AG04450 (cell line): ENCODE measurements around the gene PRCP. TPM values are rescaled to one million over a fixed set of nuclear protein-coding genes. Genes with fewer than 3 reads are reported as not detected.

Source experiments
- CTCF ChIA-PET: fragments of 300-600, 350-600 bp; formaldehyde crosslinking; extraction: SDS; loops from one replicate; lab custom pipeline; 2022; ENCODE audit warnings: antibody characterized with exemption, inconsistent platforms; lab: Charles Lee
- POLR2A ChIA-PET: fragments of 350-600 bp; formaldehyde crosslinking; extraction: SDS; loops from one replicate; lab custom pipeline; 2021; ENCODE audit warnings: antibody characterized with exemption, inconsistent platforms; lab: Yijun Ruan, JAX
- DNase-seq: peaks from one replicate; pipeline ENCODE4 v3.0.0-alpha.2; 2011; ENCODE audit warnings: low read depth, low spot score
- H3K27ac ChIP-seq: one replicate; pipeline ENCODE4 v1.5.1; 2012; ENCODE audit warnings: low read depth, low read length, control low read depth
- H3K27me3 ChIP-seq: one replicate; pipeline ENCODE4 v1.6.0; 2012; ENCODE audit warnings: low read length; ENCODE audit not compliant: control insufficient read depth, insufficient read depth
- H3K4me3 ChIP-seq: 2 replicates; pipeline ENCODE4 v1.5.1; 2011; ENCODE audit warnings: mild to moderate bottlenecking, low read depth, low read length, control low read depth
- H3K9me3 ChIP-seq: 2 replicates; pipeline ENCODE4 v1.5.1; 2012; ENCODE audit warnings: low read length; ENCODE audit not compliant: control insufficient read depth, insufficient read depth
- polyA plus RNA-seq: library from polyadenylated mRNA; depleted of rRNA; stranded (reverse); fragments of >200 nt; gene quantifications from 2 replicates; pipeline ENCODE4 v1.2.3, GENCODE V29; 2011
- TF ChIP-seq, protein P1 (sequence below): IDR thresholded peaks from 2 replicates; pipeline ENCODE4 v1.5.1; 2011; ENCODE audit warnings: low read depth, low read length, control low read depth, inconsistent platforms

Gene PRCP
- polyA plus RNA-seq, 1 experiment: 157 TPM

DNA sequence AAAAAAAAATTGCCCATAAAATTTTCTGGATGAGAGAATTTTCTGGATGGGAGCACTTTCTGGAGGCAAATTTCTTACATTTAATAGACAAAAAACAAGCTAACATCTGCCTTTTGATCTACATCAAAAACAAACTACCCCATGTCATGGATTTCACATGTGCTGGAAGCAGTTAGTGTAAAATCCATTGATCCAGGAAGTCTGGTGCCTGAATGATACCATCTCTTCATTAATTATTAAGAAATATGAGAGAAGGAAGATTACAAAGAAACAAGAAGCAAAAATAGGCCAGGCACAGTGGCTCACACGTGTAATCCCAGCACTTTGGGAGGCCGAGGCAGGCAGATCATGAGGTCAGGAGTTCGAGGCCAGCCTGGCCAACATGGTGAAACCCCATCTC is 113.4 kb downstream of the PRCP start:
- CTCF ChIA-PET: interaction anchor here (0.9 to 2.3 kb wide), 2 partner anchors 11 to 81 kb away, joined by 3 to 5 read pairs; no protein-coding TSS in a partner anchor
- no peak overlapping the region for H3K4me3 ChIP-seq
- no peak for DNase-seq
- POLR2A ChIA-PET: no interaction called here
- H3K27me3 ChIP-seq: no peaks in the 10 kb centered on the region
- H3K27ac ChIP-seq: no peak overlapping the region
- TF ChIP-seq, protein P1, sequence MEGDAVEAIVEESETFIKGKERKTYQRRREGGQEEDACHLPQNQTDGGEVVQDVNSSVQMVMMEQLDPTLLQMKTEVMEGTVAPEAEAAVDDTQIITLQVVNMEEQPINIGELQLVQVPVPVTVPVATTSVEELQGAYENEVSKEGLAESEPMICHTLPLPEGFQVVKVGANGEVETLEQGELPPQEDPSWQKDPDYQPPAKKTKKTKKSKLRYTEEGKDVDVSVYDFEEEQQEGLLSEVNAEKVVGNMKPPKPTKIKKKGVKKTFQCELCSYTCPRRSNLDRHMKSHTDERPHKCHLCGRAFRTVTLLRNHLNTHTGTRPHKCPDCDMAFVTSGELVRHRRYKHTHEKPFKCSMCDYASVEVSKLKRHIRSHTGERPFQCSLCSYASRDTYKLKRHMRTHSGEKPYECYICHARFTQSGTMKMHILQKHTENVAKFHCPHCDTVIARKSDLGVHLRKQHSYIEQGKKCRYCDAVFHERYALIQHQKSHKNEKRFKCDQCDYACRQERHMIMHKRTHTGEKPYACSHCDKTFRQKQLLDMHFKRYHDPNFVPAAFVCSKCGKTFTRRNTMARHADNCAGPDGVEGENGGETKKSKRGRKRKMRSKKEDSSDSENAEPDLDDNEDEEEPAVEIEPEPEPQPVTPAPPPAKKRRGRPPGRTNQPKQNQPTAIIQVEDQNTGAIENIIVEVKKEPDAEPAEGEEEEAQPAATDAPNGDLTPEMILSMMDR: no peak
- H3K9me3 ChIP-seq: no peaks in the 10 kb centered on the region

DNA sequence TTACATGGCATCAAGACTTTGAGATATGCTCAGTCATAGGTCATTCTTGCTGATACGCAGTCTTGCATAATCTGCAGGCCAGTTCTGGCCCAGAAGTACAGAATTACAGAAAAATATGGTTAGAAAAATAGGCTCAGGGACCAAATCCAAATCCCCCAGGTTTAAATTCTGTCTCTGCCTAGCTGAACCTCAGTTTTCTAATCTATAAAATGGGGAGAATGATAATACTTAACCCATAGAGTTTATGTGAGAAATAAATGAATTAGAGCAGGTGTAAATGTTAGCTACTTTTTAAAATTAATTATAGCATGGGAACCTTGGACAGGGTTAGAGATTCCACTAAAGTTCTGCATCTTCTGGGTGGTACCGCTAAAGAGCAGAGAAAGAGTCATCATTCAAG is 114.2 kb downstream of the PRCP start:
- H3K27me3 ChIP-seq: no peaks in the 10 kb centered on the region
- ChIA-PET CTCF (interaction anchor here (1.0 to 2.3 kb wide), 2 partner anchors 10 to 81 kb away, joined by 5 read pairs; no protein-coding TSS in a partner anchor), POLR2A (no interaction called here)

DNA sequence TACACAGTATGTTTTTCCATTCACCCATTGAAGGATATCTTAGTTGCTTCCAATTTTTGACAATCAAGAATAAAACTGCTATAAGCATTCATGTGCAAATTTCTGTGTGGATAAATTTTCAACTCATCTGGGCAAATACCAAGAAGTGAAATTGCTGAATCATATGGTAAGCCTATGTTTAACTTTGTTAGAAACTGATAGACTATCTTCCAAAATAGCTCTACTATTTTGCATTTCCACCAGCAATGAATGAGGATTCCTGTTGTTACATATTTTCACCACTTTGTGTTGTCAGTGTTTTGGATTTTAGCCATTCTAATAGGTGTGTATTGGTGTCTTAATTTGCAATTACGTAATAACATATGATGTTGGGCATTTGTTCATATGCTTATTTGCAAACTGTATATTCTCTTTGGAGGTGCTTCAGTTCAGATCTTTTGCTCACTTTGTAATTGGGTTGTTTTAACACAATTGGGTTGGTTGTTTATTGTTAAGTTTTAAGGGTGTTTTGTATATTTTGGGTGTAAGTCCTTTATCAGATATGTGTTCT is 117.3 kb downstream of the PRCP start:
- Histone ChIP-seq H3K9me3 (no peaks in the 10 kb centered on the region), H3K27ac (no peak overlapping the region), H3K27me3 (no peaks in the 10 kb centered on the region), H3K4me3 (no peak overlapping the region)
- TF ChIP-seq, protein P1: no peak
- CTCF ChIA-PET: no interaction called here
- POLR2A ChIA-PET: no interaction called here
- DNase-seq: no peak

More for the DNA sequence above, 114.2 kb downstream of the PRCP start:
- Histone ChIP-seq H3K4me3 (no peak overlapping the region), H3K27ac (no peak overlapping the region), H3K9me3 (no peaks in the 10 kb centered on the region)
- TF ChIP-seq, protein P1: no peak
- DNase-seq: no peak

DNA sequence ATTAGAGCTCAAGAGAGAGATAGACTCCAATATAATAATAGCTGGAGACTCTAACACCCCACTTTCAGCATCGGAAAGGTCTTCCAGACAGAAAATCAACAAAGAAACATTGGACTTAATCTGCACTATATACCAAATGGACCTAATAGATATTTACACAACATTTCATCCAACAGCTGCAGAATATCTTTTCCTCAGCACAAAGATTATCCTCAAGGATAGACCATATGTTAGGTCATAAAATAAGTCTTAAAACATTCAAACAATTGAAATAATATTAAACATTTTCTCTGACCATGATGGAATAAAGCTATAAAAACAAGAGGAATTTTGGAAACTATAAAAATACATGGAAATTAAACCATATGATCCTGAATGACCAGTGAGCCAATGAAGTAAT is 121.5 kb downstream of the PRCP start:
- POLR2A ChIA-PET: no interaction called here

DNA sequence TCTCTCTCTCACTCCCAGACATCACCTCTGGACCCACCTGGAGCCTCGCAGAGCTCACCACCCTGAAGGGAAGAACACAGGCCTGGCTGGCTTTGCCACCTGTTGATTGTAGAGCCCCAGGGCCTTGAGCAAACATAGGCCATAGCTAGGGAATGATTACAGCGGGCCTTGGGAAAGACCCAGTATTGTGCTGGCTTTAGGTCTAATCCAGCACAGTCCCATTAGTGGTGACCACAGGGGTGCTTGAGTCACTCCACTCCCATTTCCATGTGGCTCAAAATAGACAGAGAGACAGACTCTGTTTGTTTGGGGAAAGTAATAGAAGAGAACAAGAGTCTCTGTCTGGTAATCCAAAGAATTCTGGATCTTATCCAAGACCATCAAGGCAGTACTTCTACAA is 123.9 kb downstream of the PRCP start:
- POLR2A ChIA-PET: no interaction called here
- no peak for DNase-seq
- Histone ChIP-seq H3K27ac (no peak overlapping the region), H3K27me3 (no peaks in the 10 kb centered on the region), H3K4me3 (no peak overlapping the region), H3K9me3 (no peaks in the 10 kb centered on the region)
- CTCF ChIA-PET: interaction anchor here (0.6 to 4.0 kb wide), 51 partner anchors 9 to 1788 kb away, joined by 3 to 26 read pairs (median 5); partner anchors contain the start of genes DDIAS, FAM181B and PRCP
- TF ChIP-seq, protein P1: no peak

More for the DNA sequence above, 121.5 kb downstream of the PRCP start:
- CTCF ChIA-PET: interaction anchor here (1.1 to 1.3 kb wide), 3 partner anchors 61 to 1037 kb away, joined by 3 to 7 read pairs (median 4); no protein-coding TSS in a partner anchor
- H3K27me3 ChIP-seq: no peaks in the 10 kb centered on the region
- TF ChIP-seq, protein P1: no peak
- H3K27ac ChIP-seq: no peak overlapping the region
- H3K9me3 ChIP-seq: no peaks in the 10 kb centered on the region
- H3K4me3 ChIP-seq: no peak overlapping the region
- DNase-seq: no peak
